Prostate gland (tissue), 2 donors: ENCODE measurements around the gene LTK. TPM values are rescaled to one million over a fixed set of nuclear protein-coding genes. Genes with fewer than 3 reads are reported as not detected.

Experiments used
- DNase-seq: peaks from one replicate; pipeline ENCODE4 v3.0.0-alpha.2; 2019; ENCODE audit warnings: low spot score
- H3K27ac ChIP-seq, 2 donors: fragments of 200-600 bp; sonication (generic); 2 replicates each; pipeline ENCODE4 v1.5.1; 2017 to 2019
- H3K27me3 ChIP-seq: fragments of 200-600 bp; sonication (generic); replicated peaks from 2 replicates; pipeline ENCODE4 v1.5.1; 2019; ENCODE audit not compliant: insufficient read depth
- H3K36me3 ChIP-seq, 2 donors: fragments of 200-600 bp; sonication (generic); 1 replicate in 1 of 2; 2 replicates in 1 of 2; pipeline versions ENCODE4 v1.5.1 to v1.8.1; 2017 to 2019
- H3K4me1 ChIP-seq: fragments of 200-600 bp; sonication (generic); replicated peaks from 2 replicates; pipeline ENCODE4 v1.5.1; 2019
- H3K4me3 ChIP-seq, 2 donors: fragments of 200-600 bp; sonication (generic); 2 replicates each; pipeline ENCODE4 v1.5.1; 2017 to 2019
- H3K9me3 ChIP-seq: fragments of 200-600 bp; sonication (generic); 2 replicates; pipeline ENCODE4 v1.5.1; 2017
- POLR2A ChIP-seq: fragments of 450-650 bp; IDR thresholded peaks from one replicate; pipeline ENCODE4 v1.6.1; 2016; ENCODE audit warnings: antibody characterized with exemption, mild to moderate bottlenecking
- POLR2AphosphoS5 ChIP-seq: sonication (generic); formaldehyde crosslinking; IDR thresholded peaks from one replicate; pipeline ENCODE4 v1.6.1; 2017; ENCODE audit warnings: antibody characterized with exemption
- WGBS: methylation state at CpG from one replicate; pipeline ENCODE4 v1.1.5; 2018; 5-methylcytosine and 5-hydroxymethylcytosine counted together
- intact Hi-C: fragments of 100-400 bp; cut with DNase I; formaldehyde crosslinking; loops from one replicate; pipeline ENCODE4 v1.14.2; 2022
- total RNA-seq, 2 donors: library from RNA; depleted of rRNA; stranded (reverse); fragments of >200 nt; gene quantifications; one replicate each; pipeline ENCODE4 v1.1.0, GENCODE V29; 2016
- TF ChIP-seq, protein P1 (sequence below), 4 experiments: fragments of 200-600 bp in 2 of 4; fragments of 450-650 bp in 2 of 4; sonication (generic) in 2 of 4; IDR thresholded peaks; 1 replicate in 3 of 4; 2 replicates in 1 of 4; pipeline ENCODE4 v1.5.1; 2016 to 2019; ENCODE audit warnings: antibody characterized with exemption in 4 of 4, mild to moderate bottlenecking in 2 of 4, moderate library complexity in 2 of 4

Gene LTK
- total RNA-seq, 2 donors from 2014 or later, result 1.5 TPM; not detected in 1

DNA sequence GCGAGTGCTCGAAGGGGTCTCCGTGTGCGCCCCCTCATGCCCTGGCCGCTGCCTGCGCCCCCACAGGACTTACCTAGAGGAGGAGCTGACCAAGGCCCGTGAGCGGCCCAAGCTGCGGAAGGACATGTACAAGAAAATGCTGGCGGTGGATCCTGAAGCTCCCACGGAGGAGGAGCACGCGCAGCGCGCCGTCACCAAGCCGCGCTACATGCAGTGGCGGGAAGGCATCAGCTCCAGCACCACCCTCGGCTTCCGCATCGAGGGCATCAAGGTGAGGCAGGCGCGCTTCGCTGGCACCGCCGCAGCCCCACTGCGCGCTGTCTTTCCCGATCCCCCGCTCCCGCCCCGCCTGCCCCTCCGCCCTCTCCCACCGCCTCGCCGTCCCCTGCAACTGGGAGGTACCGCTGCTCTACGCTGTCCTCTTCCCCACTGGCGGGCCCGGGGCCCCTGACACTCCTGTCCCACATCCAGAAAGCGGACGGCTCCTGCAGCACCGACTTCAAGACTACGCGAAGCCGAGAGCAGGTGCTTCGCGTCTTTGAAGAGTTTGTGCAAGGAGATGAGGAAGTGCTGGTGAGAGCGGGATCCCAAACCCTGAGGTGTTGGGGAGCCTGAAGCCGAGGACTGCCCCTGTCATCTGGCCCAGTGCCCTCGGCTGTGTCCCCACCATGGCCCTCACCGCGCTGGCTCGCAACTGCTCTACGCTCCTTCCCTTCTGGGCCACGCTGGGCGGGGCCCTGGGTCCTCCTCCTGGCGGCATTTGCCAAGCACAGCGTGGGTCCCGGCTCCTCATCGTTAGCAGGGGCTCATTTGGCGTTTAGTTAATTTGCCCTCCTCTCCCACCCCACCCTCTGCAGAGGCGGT is 11.5 kb downstream of the LTK start:
- no peak overlapping the region for H3K27ac ChIP-seq
- TF ChIP-seq POLR2A, result no peak
- no peak for TF ChIP-seq POLR2AphosphoS5
- TF ChIP-seq, protein P1, sequence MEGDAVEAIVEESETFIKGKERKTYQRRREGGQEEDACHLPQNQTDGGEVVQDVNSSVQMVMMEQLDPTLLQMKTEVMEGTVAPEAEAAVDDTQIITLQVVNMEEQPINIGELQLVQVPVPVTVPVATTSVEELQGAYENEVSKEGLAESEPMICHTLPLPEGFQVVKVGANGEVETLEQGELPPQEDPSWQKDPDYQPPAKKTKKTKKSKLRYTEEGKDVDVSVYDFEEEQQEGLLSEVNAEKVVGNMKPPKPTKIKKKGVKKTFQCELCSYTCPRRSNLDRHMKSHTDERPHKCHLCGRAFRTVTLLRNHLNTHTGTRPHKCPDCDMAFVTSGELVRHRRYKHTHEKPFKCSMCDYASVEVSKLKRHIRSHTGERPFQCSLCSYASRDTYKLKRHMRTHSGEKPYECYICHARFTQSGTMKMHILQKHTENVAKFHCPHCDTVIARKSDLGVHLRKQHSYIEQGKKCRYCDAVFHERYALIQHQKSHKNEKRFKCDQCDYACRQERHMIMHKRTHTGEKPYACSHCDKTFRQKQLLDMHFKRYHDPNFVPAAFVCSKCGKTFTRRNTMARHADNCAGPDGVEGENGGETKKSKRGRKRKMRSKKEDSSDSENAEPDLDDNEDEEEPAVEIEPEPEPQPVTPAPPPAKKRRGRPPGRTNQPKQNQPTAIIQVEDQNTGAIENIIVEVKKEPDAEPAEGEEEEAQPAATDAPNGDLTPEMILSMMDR (IDR thresholded peaks at IDR 0.05), result no peak
- H3K27me3 ChIP-seq, result peaks cover 15% of the 10 kb centered on the region
- intact Hi-C loops, result no loop called here
- H3K4me3 ChIP-seq, result no peak overlapping the region
- H3K4me1 ChIP-seq, result peaks cover 5% of the 10 kb centered on the region
- H3K9me3 ChIP-seq, result no peaks in the 10 kb centered on the region
- 18% methylated on average over 60 of the region's 64 CpGs for WGBS
- DNase-seq, result no peak
- H3K36me3 ChIP-seq, result no peaks in the 10 kb centered on the region

DNA sequence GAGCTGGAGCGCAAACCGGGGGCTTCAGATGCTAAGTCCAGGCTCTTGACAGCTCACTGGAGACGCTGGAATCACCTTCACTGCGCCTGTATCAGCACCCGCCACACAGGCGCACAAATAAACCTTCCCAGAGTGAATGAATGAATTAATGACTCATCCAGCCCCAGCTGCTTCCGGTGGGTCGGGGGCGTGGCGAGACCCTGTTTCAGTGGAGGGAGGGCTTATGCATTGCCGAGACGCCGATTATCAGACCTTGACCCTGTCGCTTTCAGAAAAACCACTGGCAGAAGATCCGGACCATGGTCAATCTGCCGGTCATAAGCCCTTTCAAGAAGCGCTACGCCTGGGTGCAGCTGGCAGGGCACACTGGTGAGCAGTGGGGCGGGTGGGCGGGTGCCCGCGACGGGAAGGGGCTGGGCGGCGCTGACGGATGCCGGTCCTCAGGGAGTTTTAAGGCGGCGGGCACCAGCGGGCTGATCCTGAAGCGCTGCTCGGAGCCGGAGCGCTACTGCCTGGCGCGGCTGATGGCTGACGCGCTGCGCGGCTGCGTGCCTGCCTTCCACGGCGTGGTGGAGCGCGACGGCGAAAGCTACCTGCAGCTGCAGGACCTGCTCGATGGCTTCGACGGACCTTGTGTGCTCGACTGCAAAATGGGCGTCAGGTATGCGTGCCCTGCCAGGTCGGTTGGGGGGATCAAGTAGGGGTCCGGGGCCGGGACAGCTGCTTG is 12.3 kb downstream of the LTK start:
- TF ChIP-seq, protein P1 (IDR thresholded peaks at IDR 0.05), result no peak
- TF ChIP-seq POLR2AphosphoS5 (no peak), POLR2A (no peak)
- intact Hi-C loops, result no loop called here
- DNase-seq, result no peak
- Histone ChIP-seq H3K9me3 (no peaks in the 10 kb centered on the region), H3K4me3 (no peak overlapping the region), H3K27me3 (peaks cover 15% of the 10 kb centered on the region), H3K4me1 (peaks cover 5% of the 10 kb centered on the region), H3K27ac (no peak overlapping the region), H3K36me3 (no peaks in the 10 kb centered on the region)
- WGBS, result 13% methylated on average over 52 of the region's 56 CpGs

DNA sequence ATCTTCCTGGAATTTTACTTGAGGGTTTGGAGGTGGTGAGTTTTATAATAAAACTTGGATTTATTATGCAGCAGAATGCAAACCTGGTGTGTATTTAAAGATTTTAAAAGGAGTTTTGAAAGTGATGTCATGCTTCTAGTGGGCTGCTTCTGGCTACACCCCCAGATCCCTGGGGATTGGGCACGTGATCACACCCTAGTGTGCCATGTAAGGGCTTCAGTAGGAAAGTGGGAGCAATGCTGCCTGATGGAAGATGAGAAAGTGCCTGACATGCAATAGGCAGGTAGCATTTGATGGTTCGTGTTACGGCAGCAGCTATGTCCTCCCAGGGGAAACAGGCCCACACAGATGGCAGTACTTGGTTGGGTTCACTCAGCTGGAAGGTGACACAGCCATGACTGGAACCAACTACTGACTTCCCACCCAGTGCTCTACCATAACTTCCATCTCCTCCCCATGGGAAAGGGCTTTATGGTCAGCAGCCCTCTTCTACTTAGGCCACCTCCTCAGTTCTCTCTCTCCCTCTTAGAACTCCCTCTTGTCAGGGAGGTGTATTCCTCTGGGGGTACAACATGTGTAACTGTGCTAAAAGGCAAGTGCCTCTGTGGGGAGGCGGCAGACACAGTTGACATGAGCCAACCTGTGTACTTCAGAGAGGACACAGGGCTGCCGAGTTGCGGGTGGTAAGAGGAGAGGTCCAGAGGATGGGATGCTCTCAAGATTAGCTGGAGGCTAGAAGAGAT is 14.3 kb downstream of the LTK start:
- no peaks in the 10 kb centered on the region for H3K9me3 ChIP-seq

DNA sequence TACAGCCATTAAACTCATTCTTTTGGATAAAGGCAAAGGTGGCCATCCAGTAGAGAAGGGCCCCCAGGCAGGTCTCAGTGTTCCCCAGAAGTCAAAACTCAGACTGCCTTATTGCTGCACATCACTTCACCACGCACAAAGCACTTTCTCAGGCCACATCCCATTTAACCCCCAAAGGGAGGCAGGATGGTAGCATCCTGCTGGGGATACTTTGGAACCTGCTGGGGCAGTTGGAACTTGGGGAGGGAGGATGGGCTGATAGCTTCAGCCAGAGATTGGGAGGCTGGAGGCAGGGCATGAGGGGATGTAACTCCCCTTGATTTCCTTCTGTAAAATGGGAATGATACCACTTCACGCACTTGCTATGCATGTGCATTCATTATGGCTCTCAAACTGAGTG is 15.0 kb downstream of the LTK start:
- Histone ChIP-seq H3K27ac (no peak overlapping the region), H3K9me3 (no peaks in the 10 kb centered on the region), H3K4me1 (peaks cover 5% of the 10 kb centered on the region), H3K36me3 (no peaks in the 10 kb centered on the region), H3K4me3 (no peak overlapping the region), H3K27me3 (peaks cover 18% of the 10 kb centered on the region)
- TF ChIP-seq POLR2A, result no peak
- TF ChIP-seq, protein P1 (IDR thresholded peaks at IDR 0.05), result no peak
- no peak for TF ChIP-seq POLR2AphosphoS5
- no peak for DNase-seq
- intact Hi-C loops, result no loop called here
- WGBS, result 92% methylated on average over 2 of the region's 2 CpGs

More for the DNA sequence above, 14.3 kb downstream of the LTK start:
- H3K4me3 ChIP-seq, result no peak overlapping the region
- peaks cover 5% of the 10 kb centered on the region for H3K4me1 ChIP-seq
- H3K27ac ChIP-seq, result no peak overlapping the region
- no peak for DNase-seq
- WGBS, result 90% methylated on average over 6 of the region's 6 CpGs
- intact Hi-C loops, result no loop called here
- no peaks in the 10 kb centered on the region for H3K36me3 ChIP-seq
- TF ChIP-seq POLR2AphosphoS5 (no peak), POLR2A (no peak)
- TF ChIP-seq, protein P1 (IDR thresholded peaks at IDR 0.05), result no peak
- H3K27me3 ChIP-seq, result peaks cover 18% of the 10 kb centered on the region
